HG02759 (cell line): ENCODE results near the gene RPTOR.

ENCODE experiments used
- ATAC-seq: cut with Tn5 transposase; IDR thresholded peaks from one replicate; pipeline ENCODE4 v1.9.1; 2021; ENCODE audit warnings: mild to moderate bottlenecking, moderate library complexity; ENCODE audit not compliant: unreplicated experiment

RPTOR gene

GRCh38 chr17:80774146-80774545, 229.5 kb downstream of the RPTOR start:
- ATAC-seq, result no peak

DNA sequence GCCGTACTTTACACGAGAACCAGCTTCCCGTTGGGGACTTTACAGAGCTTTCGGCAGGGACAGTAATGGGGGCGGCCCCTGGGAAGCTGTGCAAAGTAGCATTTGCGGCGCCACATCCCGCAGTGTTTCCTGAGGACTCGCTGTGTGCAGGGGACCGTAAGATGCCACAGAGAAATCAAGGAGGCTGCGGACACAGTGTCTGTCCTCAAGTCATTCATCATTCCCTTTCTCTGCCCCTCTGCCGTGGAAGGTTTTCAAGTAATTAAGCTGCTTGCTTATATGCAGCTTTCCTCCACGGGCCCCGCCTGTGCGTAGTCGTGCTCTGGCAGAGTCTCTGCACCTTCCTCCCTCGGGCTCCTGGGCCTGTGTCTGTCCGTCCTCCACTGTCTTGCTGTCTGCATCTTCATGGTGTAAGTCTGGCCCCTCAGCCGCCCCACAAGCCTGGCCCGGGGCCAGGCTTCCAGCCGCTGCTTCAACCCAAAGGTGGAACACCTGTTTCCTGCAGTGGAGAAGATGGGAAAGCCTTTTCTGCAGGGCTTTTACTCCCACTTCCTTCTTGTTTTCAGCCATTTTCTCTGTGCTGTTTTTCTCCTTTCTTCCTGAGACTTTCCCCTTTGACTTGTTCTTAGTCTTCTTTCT, 230.1 kb downstream of the RPTOR start:
- no peak for ATAC-seq

DNA sequence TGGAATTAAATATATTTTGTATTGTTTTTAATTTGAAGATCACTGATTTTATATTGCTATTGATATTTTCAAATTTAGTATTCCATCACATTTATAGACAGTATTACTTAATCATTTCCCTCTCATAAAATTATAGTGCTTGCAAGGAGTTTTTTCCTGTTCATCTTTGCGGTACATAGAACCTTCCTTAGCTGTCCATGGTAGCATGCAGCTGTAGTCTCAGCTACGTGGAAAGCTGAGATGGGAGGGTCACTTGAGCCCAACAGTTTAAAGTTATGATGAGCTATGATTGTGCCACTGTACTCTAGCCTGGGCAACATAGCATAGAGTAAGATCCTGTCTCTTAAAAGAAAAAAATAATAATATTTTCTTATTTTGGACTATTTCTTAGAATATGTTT, 231.2 kb downstream of the RPTOR start:
- ATAC-seq, result no peak

DNA sequence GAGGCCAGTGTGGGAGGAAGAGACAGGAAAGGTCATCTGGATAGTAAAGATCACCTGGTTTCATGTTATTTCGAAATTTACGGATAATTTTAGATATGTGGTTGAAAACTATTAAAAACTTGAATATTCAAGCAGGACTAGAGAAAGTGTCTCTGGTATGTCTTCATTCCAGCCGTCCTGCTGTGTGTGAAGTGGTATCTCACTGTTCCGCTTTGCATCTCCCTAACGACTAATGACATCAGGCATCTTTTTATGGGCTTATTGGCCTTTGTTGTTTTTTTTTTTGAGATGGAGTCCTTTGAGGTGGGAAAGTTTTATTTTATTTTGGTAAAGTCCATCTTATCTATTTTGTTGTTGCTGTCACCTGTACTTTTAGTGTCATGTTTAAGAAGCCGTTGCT, 232.6 kb downstream of the RPTOR start:
- ATAC-seq, result no peak

DNA sequence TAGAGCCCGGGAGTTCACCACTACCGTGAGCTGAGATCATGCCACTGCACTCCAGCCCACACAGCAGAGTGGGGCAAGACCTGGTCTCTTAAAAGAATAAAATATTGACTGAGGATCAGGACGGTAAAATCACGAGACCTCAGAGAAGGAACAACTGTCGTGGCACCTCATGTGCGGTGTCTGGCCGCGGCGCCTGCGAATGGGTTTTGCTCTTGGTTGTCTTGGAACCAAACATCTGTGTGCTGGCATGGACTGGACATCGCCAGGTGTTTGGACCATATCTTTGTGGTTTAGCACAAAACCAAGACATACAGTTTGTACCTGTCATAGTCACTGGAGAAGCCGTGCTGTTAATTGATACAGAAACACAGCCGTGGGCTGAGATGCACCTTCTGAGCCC, 234.1 kb downstream of the RPTOR start:
- no peak for ATAC-seq

- ATAC-seq, result no peak
These were observed 234.7 kb downstream of the RPTOR start for GRCh38 chr17:80779336-80779735.

DNA sequence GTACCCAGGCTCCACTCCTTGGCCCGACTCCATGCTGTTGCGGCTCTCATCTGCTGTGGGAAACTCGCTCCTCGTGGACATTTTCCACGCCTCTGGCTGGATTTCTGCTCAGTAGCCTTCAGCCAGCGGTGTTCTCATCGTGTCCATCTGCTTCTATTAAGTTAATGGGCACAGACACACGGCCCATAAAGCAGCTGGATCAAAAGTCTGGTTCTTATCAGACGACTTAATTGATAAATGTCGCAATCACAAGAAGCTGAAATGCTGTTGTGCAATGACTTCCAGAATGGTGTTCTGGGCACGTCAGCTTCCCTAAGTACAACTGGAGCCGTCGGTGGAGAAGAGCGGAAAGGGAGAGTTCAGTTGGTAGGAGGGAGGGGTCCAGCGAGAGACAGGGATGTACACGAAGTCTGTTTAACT, 235.3 kb downstream of the RPTOR start:
- no peak for ATAC-seq

GRCh38 chr17:80780381-80781198, 236.0 kb downstream of the RPTOR start:
- no peak for ATAC-seq

GRCh38 chr17:80781211-80781610, 236.6 kb downstream of the RPTOR start:
- ATAC-seq, result no peak

DNA sequence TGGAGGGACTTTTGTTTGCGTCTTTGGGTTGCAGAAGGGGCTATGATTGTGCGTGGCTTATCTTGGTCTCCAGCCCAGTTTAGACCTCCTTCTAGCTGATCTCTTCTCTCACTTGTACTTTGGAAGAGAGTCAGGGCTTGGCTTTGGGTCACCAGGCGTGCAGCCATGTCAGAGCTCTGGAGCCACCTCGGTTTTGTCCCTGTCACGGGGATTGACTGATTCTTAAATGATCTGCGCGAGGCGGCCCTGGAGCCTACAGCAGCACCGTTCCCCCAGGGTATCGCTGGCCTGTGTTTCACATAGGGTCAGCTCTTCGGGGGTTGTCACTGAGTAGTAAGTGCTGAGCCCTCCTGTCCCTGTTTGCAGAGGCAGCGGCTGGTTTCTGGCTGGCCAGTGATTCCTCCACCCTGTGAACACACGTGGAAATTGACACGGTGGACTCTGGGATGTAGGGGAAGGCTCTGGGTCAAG, 237.2 kb downstream of the RPTOR start:
- ATAC-seq, result no peak

DNA sequence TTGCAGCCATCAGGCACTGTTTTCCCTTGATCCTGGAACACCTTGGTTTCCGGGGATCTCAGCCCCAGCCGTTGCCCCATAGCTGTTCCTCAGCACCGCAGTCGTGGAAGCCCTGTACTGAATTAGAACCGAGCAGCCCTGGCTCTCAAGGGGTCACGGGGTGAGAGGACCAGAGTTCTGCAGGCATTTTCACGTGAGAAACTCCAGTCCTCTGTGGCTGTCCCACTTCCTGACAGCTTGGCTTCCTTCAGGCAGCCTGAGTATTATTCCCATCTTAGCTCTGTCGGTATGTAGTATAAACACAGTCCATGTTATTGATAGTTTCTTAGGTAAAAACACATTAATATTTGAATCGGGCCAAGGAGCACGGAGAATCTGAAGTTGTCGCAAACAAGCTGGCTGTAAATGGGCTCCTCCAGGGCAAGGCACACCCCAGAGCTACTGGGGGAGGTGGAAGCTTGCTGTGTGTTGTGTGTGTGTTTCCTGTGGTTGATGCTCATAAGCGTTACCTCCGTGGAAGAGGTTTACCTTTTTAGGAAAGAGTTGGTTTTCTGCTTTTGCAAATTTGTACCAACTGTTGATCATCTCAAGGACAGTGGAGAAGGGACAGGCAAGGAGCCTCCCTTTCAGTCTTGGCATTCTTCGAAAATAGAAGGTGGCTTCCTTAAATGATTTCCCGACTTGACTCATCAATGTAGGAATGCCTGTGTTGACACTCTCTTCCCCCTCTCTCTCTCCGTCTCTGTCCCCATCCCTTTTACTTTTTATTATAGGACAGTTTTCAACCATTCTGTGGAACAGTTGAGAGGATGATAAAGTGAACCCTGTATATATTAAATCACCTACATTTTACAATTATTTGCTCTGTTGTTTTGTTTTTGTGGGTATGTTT, 238.1 kb downstream of the RPTOR start:
- no peak for ATAC-seq

DNA sequence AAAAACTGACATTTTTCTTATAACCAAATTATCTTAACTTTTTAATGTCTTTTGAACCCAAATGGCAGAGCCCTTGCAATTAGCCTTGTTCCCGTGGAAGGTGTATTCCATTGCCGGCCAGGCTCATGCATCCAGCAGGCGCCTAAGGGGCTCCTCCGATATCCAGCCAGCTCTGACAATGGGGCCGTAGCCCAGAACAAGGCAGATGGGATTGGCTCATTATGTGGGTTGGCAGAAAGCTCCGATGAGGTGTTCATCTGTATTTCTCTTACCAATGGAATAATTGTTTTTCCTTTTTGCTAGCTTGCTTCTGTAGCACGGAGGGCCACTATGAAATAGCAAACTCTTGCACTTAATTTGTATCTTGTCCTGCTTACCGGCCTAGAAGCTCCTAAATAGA, 238.8 kb downstream of the RPTOR start:
- ATAC-seq, result no peak

- ATAC-seq, result no peak
These were observed 239.3 kb downstream of the RPTOR start for GRCh38 chr17:80783971-80784370.

DNA sequence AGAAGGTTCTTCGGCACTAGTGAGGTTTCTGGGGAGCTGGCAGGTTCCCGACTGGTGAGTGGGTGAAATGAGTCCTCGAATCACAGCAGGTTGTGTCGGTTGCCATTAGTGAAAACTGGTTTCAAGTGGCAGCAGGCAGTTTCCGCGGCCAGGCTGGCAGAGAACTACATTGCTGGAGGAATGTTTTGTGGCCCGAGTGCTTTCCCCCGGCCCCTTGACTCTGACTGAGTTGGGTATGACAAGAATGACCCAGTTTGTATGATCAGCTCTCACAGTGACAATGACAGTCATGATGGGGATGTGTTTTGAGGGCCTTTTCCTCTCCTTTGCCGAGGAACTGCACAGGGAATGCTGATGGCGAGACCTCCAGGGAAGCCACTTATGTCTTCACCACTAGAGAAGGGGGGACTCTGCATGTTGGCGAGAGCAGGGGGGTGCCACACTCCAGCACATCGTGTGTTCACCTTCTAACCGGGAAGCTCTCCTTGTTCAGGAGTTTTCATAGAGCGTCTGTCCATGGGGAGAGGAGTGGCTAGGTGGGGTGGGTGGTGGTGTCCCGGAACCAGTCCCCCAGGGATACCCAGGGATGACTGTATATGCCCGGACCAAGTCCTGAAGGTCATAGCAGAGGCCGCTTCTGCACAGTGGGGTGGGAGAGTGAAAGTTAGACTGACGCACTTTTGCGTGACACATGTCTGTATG, 241.0 kb downstream of the RPTOR start:
- no peak for ATAC-seq

- ATAC-seq, result no peak
These were observed 241.8 kb downstream of the RPTOR start for GRCh38 chr17:80786470-80786869.

- no peak for ATAC-seq
These were observed 242.2 kb downstream of the RPTOR start for GRCh38 chr17:80786887-80787286.

GRCh38 chr17:80787881-80788280, 243.2 kb downstream of the RPTOR start:
- ATAC-seq, result no peak

DNA sequence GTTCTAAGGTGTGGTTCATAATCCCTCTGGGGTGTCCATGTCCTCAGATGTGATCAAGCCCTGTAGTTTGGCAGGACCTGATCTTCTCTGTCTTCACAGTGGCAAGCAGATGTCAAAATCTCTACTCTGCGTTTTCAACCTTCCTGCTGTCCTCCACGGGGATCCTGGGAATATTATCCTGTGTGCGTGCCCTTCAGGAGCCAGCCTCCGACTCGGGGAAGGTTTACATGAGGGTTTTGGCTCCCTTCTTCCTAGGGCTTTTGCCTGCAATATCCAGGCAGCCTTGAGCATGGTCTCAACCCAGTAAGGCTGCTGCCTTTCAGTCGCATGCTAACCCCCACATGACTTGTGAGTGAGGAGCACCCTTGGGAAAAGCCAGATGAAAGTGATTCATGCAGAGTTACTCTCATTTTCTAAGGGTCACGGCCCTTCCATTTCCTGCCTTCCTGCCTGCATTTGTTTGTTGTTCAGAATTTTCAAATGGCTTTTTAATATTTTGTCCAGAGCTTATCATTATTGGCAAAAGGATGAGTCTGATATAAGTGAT, 244.8 kb downstream of the RPTOR start:
- ATAC-seq, result no peak

DNA sequence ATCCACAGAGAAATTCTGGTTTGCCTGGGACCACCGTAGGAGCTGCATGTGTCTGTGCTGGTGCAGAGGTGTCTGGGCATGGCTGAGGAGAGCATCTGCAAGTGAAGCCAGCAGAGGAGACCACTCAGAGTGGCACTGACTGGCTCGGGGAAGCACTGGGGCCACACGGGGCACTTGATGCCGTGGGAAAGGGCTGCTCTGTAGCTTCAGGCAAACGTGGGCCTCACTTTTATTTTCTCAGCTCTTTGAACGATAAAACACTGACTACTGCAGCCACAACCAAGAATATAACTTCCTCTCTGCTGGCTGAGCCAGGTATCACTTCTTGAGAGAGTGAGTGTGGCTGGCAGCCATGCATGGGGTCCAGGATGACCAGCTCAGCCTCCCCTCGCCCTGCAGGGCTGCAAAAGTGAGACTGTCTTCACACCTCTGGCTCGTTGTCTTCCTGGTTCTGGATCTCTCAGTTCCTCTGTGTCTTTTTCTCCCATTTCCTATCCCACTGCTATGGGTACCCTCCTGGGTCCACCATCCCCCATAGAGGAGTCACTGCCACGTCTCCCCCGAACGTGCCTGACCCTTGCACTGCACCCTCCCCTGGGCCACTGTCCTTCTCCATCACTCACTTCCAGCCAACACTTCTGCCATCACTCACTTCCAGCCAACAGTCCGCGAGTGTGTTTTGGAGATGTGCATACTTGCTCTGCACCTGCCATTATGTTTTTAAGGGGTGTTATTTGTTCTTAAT, 245.6 kb downstream of the RPTOR start:
- no peak for ATAC-seq
